Measurements from ENCODE around the gene NFX1.

DNA sequence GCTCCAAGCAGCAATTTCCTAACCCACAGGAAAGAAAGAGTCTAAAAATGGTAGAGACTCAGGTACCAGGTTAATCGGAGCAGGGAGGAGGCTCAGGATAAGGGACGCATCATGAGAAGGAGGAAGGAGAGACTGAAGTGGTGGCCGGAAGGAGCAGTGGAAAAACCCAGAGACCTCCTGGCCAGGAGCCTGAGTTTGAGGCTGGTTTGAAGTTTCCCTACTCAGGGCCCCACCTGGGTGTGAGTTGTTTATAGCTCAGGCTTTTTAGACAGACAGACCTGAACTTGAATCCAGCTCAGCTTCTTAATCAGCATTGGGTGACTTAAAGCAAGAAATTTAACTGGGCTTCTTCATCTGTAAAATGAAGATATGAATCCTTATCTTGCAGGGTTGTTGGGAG is 124.0 kb downstream of the NFX1 start:
- TF ChIP-seq, protein P1, sequence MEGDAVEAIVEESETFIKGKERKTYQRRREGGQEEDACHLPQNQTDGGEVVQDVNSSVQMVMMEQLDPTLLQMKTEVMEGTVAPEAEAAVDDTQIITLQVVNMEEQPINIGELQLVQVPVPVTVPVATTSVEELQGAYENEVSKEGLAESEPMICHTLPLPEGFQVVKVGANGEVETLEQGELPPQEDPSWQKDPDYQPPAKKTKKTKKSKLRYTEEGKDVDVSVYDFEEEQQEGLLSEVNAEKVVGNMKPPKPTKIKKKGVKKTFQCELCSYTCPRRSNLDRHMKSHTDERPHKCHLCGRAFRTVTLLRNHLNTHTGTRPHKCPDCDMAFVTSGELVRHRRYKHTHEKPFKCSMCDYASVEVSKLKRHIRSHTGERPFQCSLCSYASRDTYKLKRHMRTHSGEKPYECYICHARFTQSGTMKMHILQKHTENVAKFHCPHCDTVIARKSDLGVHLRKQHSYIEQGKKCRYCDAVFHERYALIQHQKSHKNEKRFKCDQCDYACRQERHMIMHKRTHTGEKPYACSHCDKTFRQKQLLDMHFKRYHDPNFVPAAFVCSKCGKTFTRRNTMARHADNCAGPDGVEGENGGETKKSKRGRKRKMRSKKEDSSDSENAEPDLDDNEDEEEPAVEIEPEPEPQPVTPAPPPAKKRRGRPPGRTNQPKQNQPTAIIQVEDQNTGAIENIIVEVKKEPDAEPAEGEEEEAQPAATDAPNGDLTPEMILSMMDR (IDR thresholded peaks at IDR 0.05), result no peak
- TF ChIP-seq POLR2AphosphoS5 (IDR thresholded peaks at IDR 0.05), result no peak

Data from breast epithelium (tissue), 3 donors.